NT2/D1 (cell line): ENCODE results near the gene RALB.

Experiments
- DNase-seq: peaks from one replicate; pipeline ENCODE4 v3.0.0-alpha.2; 2011; ENCODE audit warnings: low read depth, low spot score
- H3K27me3 ChIP-seq: 2 replicates; pipeline ENCODE4 v1.6.0; 2011; ENCODE audit warnings: mild to moderate bottlenecking; ENCODE audit not compliant: insufficient read length, insufficient read depth
- H3K36me3 ChIP-seq: 2 replicates; pipeline ENCODE4 v1.6.1; 2011; ENCODE audit warnings: mild to moderate bottlenecking, low read length, mixed read lengths; ENCODE audit not compliant: insufficient read depth, insufficient read length
- H3K4me1 ChIP-seq: 2 replicates; pipeline ENCODE4 v1.5.1; 2011; ENCODE audit not compliant: insufficient read depth, insufficient read length
- H3K4me3 ChIP-seq: 2 replicates; pipeline ENCODE4 v1.5.1; 2011; ENCODE audit warnings: low read depth; ENCODE audit not compliant: insufficient read length
- H3K9ac ChIP-seq: 2 replicates; pipeline ENCODE4 v1.6.0; 2011; ENCODE audit warnings: low read depth; ENCODE audit not compliant: insufficient read length
- H3K9me3 ChIP-seq: 2 replicates; pipeline ENCODE4 v1.5.1; 2011; ENCODE audit warnings: mild to moderate bottlenecking, low read length; ENCODE audit not compliant: insufficient read depth
- SUZ12 ChIP-seq: IDR thresholded peaks from 2 replicates; pipeline ENCODE4 v1.6.1; 2011; ENCODE audit not compliant: insufficient read length, insufficient read depth; ENCODE audit errors: extremely low read depth
- YY1 ChIP-seq: IDR thresholded peaks from 2 replicates; pipeline ENCODE4 v1.6.1; 2011; ENCODE audit not compliant: insufficient read length, insufficient read depth
- ZNF274 ChIP-seq: IDR thresholded peaks from 2 replicates; pipeline ENCODE4 v1.6.1; 2011; ENCODE audit warnings: mild to moderate bottlenecking, low read depth, low read length

RALB gene

DNA sequence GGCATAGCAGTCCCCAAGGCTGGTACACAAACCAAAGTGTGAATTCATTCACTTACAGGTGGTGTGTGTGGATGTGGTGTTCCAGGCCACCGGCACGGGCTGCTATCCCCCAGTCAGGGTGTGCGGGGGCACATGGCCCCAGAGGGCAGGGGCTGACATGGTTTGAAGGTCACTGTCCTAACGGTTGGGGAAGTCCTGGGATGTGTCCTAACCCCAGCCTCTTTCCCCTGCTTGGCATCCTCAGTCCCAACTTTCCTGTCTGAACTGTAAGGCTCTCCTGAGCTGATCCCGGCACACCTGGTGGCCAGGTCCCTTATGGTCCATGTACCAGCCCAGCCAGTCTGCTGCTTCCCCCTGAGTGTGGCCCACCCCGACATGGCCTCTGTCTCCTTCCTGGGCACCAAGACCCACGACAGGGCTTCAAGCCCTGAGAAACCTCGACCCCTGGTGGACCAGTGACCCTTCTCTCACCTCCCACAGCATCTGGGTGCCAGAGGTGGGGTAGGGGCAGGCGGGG is 27.0 kb upstream of the RALB start:
- peaks cover 13% of the 10 kb centered on the region for H3K9me3 ChIP-seq
- TF ChIP-seq SUZ12 (no peak), ZNF274 (no peak), YY1 (no peak)
- peaks cover 13% of the 10 kb centered on the region for H3K36me3 ChIP-seq
- no peak for DNase-seq
- no peak overlapping the region for H3K4me3 ChIP-seq
- no peak overlapping the region for H3K9ac ChIP-seq
- peaks cover 20% of the 10 kb centered on the region for H3K27me3 ChIP-seq
- H3K4me1 ChIP-seq = peaks cover 17% of the 10 kb centered on the region

- no peak for TF ChIP-seq SUZ12
- no peak for TF ChIP-seq YY1
- no peak for TF ChIP-seq ZNF274
- Histone ChIP-seq H3K4me3 (no peak overlapping the region), H3K9me3 (peaks cover 13% of the 10 kb centered on the region), H3K36me3 (peaks cover 13% of the 10 kb centered on the region), H3K9ac (no peak overlapping the region), H3K4me1 (peaks cover 17% of the 10 kb centered on the region), H3K27me3 (peaks cover 20% of the 10 kb centered on the region)
- no peak for DNase-seq
Observed at GRCh38 chr2:120226316-120226715, 26.3 kb upstream of the RALB start.

DNA sequence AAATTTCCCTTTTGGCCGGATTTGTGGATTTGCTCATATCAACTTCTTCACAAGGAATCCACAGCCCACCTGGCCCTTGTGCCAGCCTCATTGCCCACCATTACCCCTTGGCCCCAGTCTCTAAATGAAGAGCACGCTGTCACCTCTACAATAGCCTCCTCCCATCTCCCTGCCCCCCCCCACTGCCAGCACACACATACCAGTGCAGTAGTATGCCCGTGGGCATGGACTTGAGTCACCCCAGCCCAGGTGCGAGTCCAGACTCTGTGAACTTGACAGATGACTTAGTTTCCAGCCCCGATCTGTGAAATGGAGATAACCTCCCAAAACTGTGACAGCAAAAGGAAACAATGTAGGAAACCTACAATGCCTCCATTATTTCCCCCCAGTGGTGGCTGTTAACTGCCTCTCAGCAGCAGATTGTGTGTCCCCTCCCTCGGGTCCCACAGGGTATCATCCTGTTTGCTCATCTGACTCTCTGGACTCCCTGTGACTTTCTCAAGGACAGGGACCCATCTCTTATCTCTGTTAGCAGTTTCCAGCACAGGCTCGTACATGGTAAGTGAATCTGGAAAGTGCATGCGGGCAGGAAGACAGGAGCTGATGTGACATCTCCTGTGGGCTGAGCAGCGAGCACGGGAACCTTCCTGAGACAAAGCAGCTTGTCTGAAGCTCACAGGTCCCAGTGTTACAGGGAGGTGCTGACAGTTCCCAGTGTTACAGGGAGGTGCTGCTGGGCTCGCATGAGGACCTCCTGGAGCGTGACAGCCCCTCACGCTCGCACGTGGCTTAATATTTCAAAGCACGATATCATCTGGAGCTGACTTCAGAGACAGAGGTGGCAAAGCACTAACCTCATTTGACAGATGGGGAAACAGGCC is 25.3 kb upstream of the RALB start:
- Histone ChIP-seq H3K9me3 (peaks cover 6% of the 10 kb centered on the region), H3K4me1 (peaks cover 14% of the 10 kb centered on the region), H3K4me3 (no peak overlapping the region), H3K27me3 (peaks cover 20% of the 10 kb centered on the region), H3K9ac (no peak overlapping the region), H3K36me3 (peaks cover 4% of the 10 kb centered on the region)
- DNase-seq = no peak
- TF ChIP-seq SUZ12 (no peak), ZNF274 (no peak), YY1 (no peak)

- DNase-seq = no peak
- peaks cover 11% of the 10 kb centered on the region for H3K4me1 ChIP-seq
- H3K27me3 ChIP-seq = peaks cover 20% of the 10 kb centered on the region
- TF ChIP-seq ZNF274 (no peak), SUZ12 (no peak), YY1 (no peak)
- H3K9me3 ChIP-seq = no peaks in the 10 kb centered on the region
- H3K9ac ChIP-seq = no peak overlapping the region
- H3K4me3 ChIP-seq = no peak overlapping the region
- H3K36me3 ChIP-seq = no peaks in the 10 kb centered on the region
Observed at GRCh38 chr2:120228503-120228902, 24.1 kb upstream of the RALB start.

GRCh38 chr2:120229341-120229740 is 23.3 kb upstream of the RALB start:
- Histone ChIP-seq H3K9me3 (no peaks in the 10 kb centered on the region), H3K4me1 (peaks cover 6% of the 10 kb centered on the region), H3K36me3 (no peaks in the 10 kb centered on the region), H3K9ac (no peak overlapping the region), H3K27me3 (peaks cover 12% of the 10 kb centered on the region), H3K4me3 (no peak overlapping the region)
- DNase-seq = no peak
- TF ChIP-seq ZNF274 = no peak
- TF ChIP-seq YY1 = no peak
- TF ChIP-seq SUZ12 = no peak

DNA sequence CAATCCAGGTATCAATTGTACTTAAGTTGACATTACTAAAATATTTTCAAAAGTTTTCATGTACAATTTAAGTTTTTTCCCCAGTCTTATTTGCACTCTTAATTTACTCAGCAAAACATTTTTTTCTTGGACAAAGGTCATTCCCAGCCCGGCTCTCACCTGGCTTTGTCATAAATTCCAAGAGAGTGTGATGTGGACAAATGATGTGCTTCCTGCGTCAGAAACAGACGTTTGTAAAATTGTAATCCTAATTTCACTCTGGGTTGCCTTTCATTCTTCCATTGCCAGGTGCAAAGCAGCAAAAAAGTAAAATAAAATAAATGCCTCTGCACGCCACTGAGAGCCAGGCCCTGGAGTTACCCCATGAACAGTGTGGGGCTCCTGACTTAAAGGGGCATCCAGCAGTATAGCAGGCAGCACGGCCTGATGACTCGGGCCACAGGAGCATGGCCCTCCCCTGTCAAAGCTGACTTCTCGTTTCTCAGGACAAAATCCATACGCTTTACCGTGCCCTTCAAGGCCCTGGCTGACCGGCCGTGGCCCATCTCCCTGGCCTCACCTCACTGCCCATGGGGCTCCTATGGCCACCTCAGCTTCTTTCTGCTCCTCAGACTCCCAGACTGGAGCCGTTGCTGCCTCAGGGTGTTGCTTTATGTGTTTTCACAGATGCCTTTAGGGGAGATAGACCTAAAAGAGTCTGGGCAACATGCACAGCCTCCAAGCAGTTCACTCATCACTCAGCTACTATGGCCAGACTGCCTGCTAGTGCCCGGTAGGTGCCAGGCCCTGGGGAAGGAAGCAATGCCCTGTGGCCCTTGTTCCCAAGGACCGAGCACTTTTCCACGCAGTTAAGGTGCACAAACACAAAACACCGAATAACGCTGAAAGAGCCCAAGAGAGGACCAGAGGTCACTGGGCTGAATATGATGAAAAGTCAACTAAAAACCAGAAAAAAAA is 21.9 kb upstream of the RALB start:
- Histone ChIP-seq H3K4me1 (no peaks in the 10 kb centered on the region), H3K4me3 (no peak overlapping the region), H3K36me3 (no peaks in the 10 kb centered on the region), H3K9ac (no peak overlapping the region), H3K27me3 (peaks cover under 1% of the 10 kb centered on the region), H3K9me3 (no peaks in the 10 kb centered on the region)
- no peak for DNase-seq
- TF ChIP-seq ZNF274 (no peak), SUZ12 (no peak), YY1 (no peak)

DNA sequence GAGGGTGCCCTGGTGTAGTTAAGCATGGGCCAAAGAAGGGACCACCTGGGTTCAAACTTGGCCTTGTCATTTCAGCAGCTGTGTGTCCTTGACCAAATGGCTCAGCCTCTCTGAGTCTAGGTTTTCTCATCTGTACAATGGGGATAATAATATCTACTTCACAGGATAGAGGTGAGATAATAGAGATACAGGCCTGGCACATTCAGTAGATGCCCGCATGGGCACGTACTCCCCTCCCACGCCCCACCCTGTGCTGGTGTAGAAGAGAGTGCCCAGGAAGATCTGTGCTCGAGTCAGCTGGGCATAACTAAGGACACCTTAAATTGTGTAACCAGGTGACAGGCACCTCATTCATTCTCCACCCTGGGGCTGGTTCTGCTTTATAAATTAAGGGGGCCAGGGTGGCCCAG is 21.1 kb upstream of the RALB start:
- no peaks in the 10 kb centered on the region for H3K27me3 ChIP-seq
- no peak for DNase-seq
- H3K9ac ChIP-seq = no peak overlapping the region
- peaks cover 3% of the 10 kb centered on the region for H3K4me1 ChIP-seq
- no peaks in the 10 kb centered on the region for H3K36me3 ChIP-seq
- H3K4me3 ChIP-seq = no peak overlapping the region
- H3K9me3 ChIP-seq = no peaks in the 10 kb centered on the region
- TF ChIP-seq SUZ12 (no peak), ZNF274 (no peak), YY1 (no peak)
